GM06990 (cell line): ENCODE results near the gene F11R.

ENCODE experiments used
- DNase-seq: peaks from one replicate; pipeline ENCODE4 v3.0.0-alpha.2; 2011; ENCODE audit not compliant: insufficient read length; ENCODE audit errors: extremely low read depth
- H3K27me3 ChIP-seq: replicated peaks from 2 replicates; pipeline ENCODE4 v1.6.0; 2011; ENCODE audit warnings: low read length; ENCODE audit not compliant: control insufficient read depth, insufficient read depth
- H3K36me3 ChIP-seq: 2 replicates; pipeline ENCODE4 v1.5.1; 2011; ENCODE audit warnings: low read length; ENCODE audit not compliant: control insufficient read depth, insufficient read depth
- H3K4me3 ChIP-seq: replicated peaks from 2 replicates; pipeline ENCODE4 v1.5.1; 2011; ENCODE audit warnings: low read depth, mild to moderate bottlenecking, control low read depth, low read length
- TF ChIP-seq, protein P1 (sequence below): IDR thresholded peaks from 2 replicates; pipeline ENCODE4 v1.5.1; 2011; ENCODE audit warnings: low read length, control low read depth, mild to moderate bottlenecking, inconsistent platforms; ENCODE audit not compliant: insufficient read depth, poor library complexity, severe bottlenecking

F11R gene

DNA sequence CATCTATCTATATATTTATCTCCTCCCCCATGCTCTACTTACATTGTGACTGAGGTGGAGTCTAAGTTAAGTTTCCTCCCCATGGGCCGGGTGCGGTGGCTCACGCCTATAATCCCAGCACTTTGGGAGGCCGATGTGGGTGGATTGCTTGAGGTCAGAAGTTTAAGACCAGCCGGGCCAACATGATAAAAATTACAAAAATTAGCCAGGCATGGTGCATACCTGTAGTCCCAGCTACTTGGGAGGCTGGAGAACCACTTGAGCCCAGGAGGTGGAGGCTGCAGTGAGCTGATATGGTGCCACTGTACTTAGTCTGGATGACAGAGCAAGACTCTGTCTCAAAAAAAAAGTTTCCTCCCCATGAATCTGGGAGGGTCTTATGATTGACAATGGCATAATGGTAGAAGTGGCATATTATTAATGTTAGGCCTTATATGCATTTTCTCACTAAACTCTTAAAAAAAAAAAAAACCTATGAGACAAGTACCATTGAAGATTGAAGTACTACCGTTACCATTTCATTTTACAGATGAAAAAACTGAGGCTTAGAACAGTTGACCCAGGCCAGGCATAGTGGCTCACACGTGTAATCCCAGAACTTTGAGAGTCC, 11.2 kb downstream of the F11R start:
- DNase-seq: no peak
- Histone ChIP-seq H3K36me3 (no peaks in the 10 kb centered on the region), H3K4me3 (no peak overlapping the region), H3K27me3 (no peaks in the 10 kb centered on the region)
- TF ChIP-seq, protein P1, sequence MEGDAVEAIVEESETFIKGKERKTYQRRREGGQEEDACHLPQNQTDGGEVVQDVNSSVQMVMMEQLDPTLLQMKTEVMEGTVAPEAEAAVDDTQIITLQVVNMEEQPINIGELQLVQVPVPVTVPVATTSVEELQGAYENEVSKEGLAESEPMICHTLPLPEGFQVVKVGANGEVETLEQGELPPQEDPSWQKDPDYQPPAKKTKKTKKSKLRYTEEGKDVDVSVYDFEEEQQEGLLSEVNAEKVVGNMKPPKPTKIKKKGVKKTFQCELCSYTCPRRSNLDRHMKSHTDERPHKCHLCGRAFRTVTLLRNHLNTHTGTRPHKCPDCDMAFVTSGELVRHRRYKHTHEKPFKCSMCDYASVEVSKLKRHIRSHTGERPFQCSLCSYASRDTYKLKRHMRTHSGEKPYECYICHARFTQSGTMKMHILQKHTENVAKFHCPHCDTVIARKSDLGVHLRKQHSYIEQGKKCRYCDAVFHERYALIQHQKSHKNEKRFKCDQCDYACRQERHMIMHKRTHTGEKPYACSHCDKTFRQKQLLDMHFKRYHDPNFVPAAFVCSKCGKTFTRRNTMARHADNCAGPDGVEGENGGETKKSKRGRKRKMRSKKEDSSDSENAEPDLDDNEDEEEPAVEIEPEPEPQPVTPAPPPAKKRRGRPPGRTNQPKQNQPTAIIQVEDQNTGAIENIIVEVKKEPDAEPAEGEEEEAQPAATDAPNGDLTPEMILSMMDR: no peak

DNA sequence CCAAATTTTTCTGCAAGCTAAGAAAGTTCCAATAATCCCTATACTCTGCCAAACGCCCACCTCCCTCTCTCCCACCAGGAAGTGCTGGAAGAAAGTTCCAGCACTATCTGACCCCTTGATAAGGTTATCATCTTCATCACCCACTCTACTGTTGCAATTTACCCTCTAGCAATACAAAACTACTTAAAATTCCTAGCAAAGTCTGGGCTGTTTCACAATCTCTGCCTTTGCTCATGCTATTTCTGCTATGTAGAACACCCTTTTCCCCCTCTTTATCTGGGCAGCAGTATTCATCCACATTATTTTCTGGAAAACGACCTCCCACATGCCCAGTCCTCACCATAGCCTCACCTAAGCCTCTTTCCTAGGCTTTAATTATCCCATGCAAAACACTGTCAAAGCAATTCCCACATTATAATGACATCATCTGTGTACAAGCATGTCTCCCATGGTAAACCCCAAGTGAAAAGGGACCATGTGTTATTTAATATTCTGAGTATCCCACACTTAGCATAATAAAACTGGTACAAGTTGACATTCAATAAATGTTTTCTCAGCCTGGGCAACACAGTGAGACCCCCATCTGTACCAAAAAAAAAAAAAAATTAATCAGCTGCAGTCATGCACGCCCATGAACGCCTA, 12.0 kb downstream of the F11R start:
- TF ChIP-seq, protein P1: no peak
- H3K36me3 ChIP-seq: no peaks in the 10 kb centered on the region
- DNase-seq: no peak
- H3K27me3 ChIP-seq: no peaks in the 10 kb centered on the region
- H3K4me3 ChIP-seq: no peak overlapping the region

DNA sequence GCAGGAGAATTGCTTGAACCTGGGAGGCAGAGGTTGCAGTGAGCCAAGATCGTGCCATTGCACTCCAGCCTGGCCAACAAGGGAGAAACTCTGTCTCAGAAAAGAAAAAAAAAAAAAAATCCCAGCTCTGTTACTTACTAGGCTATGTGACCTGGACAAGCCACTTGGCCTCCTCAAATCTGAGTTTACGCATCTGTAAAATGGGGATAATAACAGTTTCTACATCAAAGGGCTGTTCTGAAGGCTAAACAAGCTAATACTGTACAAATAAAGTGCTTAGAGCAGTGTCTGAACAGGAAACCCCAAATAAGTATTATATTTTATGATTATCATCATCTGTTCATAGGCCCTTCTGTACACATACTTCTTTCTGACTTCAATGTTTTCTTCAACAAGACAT, 13.6 kb downstream of the F11R start:
- TF ChIP-seq, protein P1: no peak
- H3K36me3 ChIP-seq: no peaks in the 10 kb centered on the region
- H3K4me3 ChIP-seq: no peak overlapping the region
- no peaks in the 10 kb centered on the region for H3K27me3 ChIP-seq
- DNase-seq: no peak

DNA sequence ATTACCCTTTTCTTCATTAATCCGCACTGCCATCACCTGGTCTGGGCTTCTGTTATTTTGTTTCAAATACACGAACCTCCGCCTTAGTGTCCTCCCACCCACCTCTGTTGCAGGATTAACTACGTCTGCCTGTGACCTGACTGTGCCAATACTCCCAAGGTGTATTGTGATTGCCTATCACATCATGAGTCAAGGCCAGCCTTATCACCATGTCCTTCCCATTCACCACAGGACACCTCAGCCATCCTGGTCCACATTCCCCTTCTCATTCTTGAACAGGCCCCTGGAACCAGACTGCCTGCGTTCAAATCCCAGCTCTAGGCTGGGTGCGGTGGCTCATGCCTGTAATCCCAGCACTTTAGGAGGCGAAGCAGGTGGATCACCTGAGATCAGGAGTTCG, 14.4 kb downstream of the F11R start:
- Histone ChIP-seq H3K36me3 (no peaks in the 10 kb centered on the region), H3K27me3 (no peaks in the 10 kb centered on the region), H3K4me3 (no peak overlapping the region)
- TF ChIP-seq, protein P1: no peak
- no peak for DNase-seq

DNA sequence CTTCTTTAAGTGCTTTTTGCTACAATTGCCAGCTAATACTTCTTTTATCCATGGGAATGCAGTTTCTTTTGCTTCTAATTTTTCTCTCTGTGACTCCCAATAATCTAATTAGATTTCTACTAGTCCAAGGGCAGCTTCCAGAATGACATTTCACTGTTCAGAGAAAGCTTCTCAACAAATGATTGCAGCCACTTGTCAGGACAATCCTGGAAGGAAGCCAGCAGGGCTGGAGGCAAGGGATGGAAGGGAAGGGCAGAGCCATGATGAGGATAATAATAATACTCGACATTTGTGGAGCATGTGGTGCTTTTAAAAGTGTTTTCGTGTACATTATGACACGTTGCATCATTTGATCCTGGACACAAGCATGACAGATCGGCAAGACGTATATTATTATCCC, 19.4 kb downstream of the F11R start:
- no peak for DNase-seq
- H3K27me3 ChIP-seq: no peaks in the 10 kb centered on the region
- TF ChIP-seq, protein P1: no peak
- H3K36me3 ChIP-seq: peaks cover 18% of the 10 kb centered on the region
- H3K4me3 ChIP-seq: no peak overlapping the region
